A673 (cell line): Measurements from ENCODE around the gene NDUFV2. TPM values are rescaled to one million over a fixed set of nuclear protein-coding genes. Genes with fewer than 3 reads are reported as not detected.

Source experiments
- BruUV-seq: library from RNA; stranded (reverse); fragments of 400-500 nt; replicated peaks from 2 replicates; lab custom pipeline; 2021; lab: Mats Ljungman, UMichigan
- CTCF ChIA-PET: fragments of 300-600 bp; sonication (Branson Sonifier 250); formaldehyde crosslinking; loops from one replicate; lab custom pipeline; 2022; ENCODE audit warnings: antibody characterized with exemption; lab: Charles Lee
- POLR2A ChIA-PET: fragments of 300-600 bp; sonication (Branson Sonifier 250); formaldehyde crosslinking; loops from one replicate; lab custom pipeline; 2022; ENCODE audit warnings: antibody characterized with exemption; ENCODE audit not compliant: low non-redundant PET; lab: Charles Lee
- DNase-seq: peaks from one replicate; pipeline ENCODE4 v3.0.0-alpha.2; 2015; ENCODE audit warnings: low spot score
- H3K27ac ChIP-seq: fragments of 200-600 bp; sonication (generic); 2 replicates; pipeline ENCODE4 v1.5.1; 2016; ENCODE audit warnings: mixed run types, low read depth, mild to moderate bottlenecking, mixed read lengths, antibody characterized with exemption, low read length; ENCODE audit not compliant: poor library complexity, severe bottlenecking
- H3K27me3 ChIP-seq: fragments of 200-600 bp; sonication (generic); replicated peaks from 2 replicates; pipeline ENCODE4 v1.6.1; 2017; ENCODE audit warnings: mixed run types, low read depth, mild to moderate bottlenecking, mixed read lengths, antibody characterized with exemption, low read length; ENCODE audit not compliant: insufficient read depth, poor library complexity
- H3K36me3 ChIP-seq: fragments of 200-600 bp; sonication (generic); 2 replicates; pipeline ENCODE4 v1.6.1; 2016; ENCODE audit warnings: mixed run types, mild to moderate bottlenecking, mixed read lengths, antibody characterized with exemption, low read length; ENCODE audit not compliant: insufficient read depth, poor library complexity, severe bottlenecking
- H3K4me1 ChIP-seq: fragments of 200-600 bp; sonication (generic); 2 replicates; pipeline ENCODE4 v1.6.1; 2017; ENCODE audit warnings: mixed run types, mild to moderate bottlenecking, mixed read lengths, antibody characterized with exemption, low read length; ENCODE audit not compliant: insufficient read depth, poor library complexity, severe bottlenecking
- H3K4me3 ChIP-seq: fragments of 200-600 bp; sonication (generic); 2 replicates; pipeline ENCODE4 v1.5.1; 2016; ENCODE audit warnings: low read depth, mixed run types, mild to moderate bottlenecking, mixed read lengths, low read length; ENCODE audit not compliant: poor library complexity, severe bottlenecking
- H3K9me3 ChIP-seq: fragments of 200-600 bp; sonication (generic); 2 replicates; pipeline ENCODE4 v1.6.1; 2016; ENCODE audit warnings: mixed run types, low read depth, mild to moderate bottlenecking, mixed read lengths, antibody characterized with exemption, low read length; ENCODE audit not compliant: poor library complexity, severe bottlenecking
- CTCF ChIP-seq: fragments of 300-800, 200-600 bp; sonication (generic); conservative IDR thresholded peaks from 2 replicates; pipeline ENCODE4 v1.5.1; 2017; ENCODE audit warnings: low read depth, mild to moderate bottlenecking, antibody characterized with exemption, low read length, moderate library complexity, mixed read lengths
- EZH2 ChIP-seq: fragments of 200-600 bp; sonication (generic); IDR thresholded peaks from 2 replicates; pipeline ENCODE4 v1.6.1; 2017; ENCODE audit warnings: borderline replicate concordance, low read depth, mild to moderate bottlenecking, mixed read lengths, antibody characterized with exemption, low read length; ENCODE audit not compliant: poor library complexity, severe bottlenecking
- intact Hi-C: fragments of 100-400 bp; cut with micrococcal nuclease; formaldehyde crosslinking; loops from one replicate; pipeline ENCODE4 v1.10.0; 2022; ENCODE audit not compliant: unreplicated experiment
- total RNA-seq: library from RNA; stranded (reverse); gene quantifications from 2 replicates; pipeline ENCODE4 v1.2.3, GENCODE V29; 2021

The NDUFV2 gene
- total RNA-seq, 1 experiment from 2014 or later = 161 TPM

- BruUV-seq = no TSS peak
- Histone ChIP-seq H3K36me3 (no peaks in the 10 kb centered on the region), H3K9me3 (no peaks in the 10 kb centered on the region), H3K4me1 (no peaks in the 10 kb centered on the region), H3K27me3 (no peaks in the 10 kb centered on the region), H3K4me3 (no peak overlapping the region), H3K27ac (no peak overlapping the region)
- TF ChIP-seq CTCF = no peak
- TF ChIP-seq EZH2 = no peak
- DNase-seq = no peak
- ChIA-PET POLR2A (no interaction called here), CTCF (no interaction called here)
- intact Hi-C loops = no loop called here
Measured at GRCh38 chr18:9067823-9068222, 34.7 kb upstream of the NDUFV2 start.

GRCh38 chr18:9068346-9068745 lies 34.2 kb upstream of the NDUFV2 start:
- no peak overlapping the region for H3K27ac ChIP-seq
- TF ChIP-seq EZH2 (no peak), CTCF (no peak)
- H3K36me3 ChIP-seq = no peaks in the 10 kb centered on the region
- no peak for DNase-seq
- BruUV-seq = no TSS peak
- H3K4me3 ChIP-seq = no peak overlapping the region
- H3K4me1 ChIP-seq = no peaks in the 10 kb centered on the region
- no peaks in the 10 kb centered on the region for H3K27me3 ChIP-seq
- ChIA-PET POLR2A (no interaction called here), CTCF (no interaction called here)
- H3K9me3 ChIP-seq = no peaks in the 10 kb centered on the region
- intact Hi-C loops = no loop called here

GRCh38 chr18:9069601-9070000 lies 32.9 kb upstream of the NDUFV2 start:
- no peak overlapping the region for H3K27ac ChIP-seq
- BruUV-seq = no TSS peak
- no peaks in the 10 kb centered on the region for H3K4me1 ChIP-seq
- no peak overlapping the region for H3K4me3 ChIP-seq
- ChIA-PET CTCF (no interaction called here), POLR2A (no interaction called here)
- H3K27me3 ChIP-seq = no peaks in the 10 kb centered on the region
- no peak for DNase-seq
- TF ChIP-seq EZH2 = no peak
- TF ChIP-seq CTCF = no peak
- intact Hi-C loops = no loop called here
- no peaks in the 10 kb centered on the region for H3K9me3 ChIP-seq
- H3K36me3 ChIP-seq = no peaks in the 10 kb centered on the region
